Right lung (tissue), 5 donors: Measurements from ENCODE around the gene CCDC174. TPM values are rescaled to one million over a fixed set of nuclear protein-coding genes. Genes with fewer than 3 reads are reported as not detected.

Experiments used
- DNase-seq, 2 donors: peaks; one replicate each; pipeline ENCODE4 v3.0.0-alpha.2; 2013
- polyA plus RNA-seq, 5 donors: library from polyadenylated mRNA; unstranded; fragments of 120-200 nt; gene quantifications; one replicate each; pipeline versions ENCODE4 v1.2.1 to v1.2.3, GENCODE V29; 2013; ENCODE audit warnings: inconsistent platforms in 1 of 5, low replicate concordance in 1 of 5; ENCODE audit not compliant: insufficient read length in 5 of 5, insufficient read depth in 1 of 5

CCDC174 gene
- polyA plus RNA-seq, 5 donors = 29.7 to 44.4 (median 38.9) TPM

DNA sequence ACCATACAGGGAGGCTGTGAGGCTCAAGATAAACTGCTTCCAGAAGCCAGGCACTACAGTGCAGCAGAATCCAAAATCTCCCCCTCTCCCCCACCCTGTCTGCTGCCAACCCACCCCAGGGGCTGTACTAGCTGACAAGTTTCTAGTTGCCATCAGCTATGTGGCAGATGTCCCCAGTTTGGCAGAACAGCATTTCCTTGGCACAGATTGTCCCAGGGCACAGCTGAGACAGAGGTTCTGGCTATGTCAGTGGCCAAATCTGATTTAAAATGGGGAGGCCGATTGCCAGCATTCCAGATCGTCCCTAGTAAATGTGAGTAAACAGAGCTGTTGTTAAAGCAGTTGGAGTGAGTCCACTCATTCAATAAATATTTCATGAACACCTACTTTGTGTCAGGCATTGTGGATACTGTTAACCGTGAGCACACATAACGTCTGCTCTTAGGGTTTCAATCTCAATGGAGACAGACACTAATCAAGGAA is 28.0 kb upstream of the CCDC174 start:
- peak; percentile 58 to 68 for DNase-seq

DNA sequence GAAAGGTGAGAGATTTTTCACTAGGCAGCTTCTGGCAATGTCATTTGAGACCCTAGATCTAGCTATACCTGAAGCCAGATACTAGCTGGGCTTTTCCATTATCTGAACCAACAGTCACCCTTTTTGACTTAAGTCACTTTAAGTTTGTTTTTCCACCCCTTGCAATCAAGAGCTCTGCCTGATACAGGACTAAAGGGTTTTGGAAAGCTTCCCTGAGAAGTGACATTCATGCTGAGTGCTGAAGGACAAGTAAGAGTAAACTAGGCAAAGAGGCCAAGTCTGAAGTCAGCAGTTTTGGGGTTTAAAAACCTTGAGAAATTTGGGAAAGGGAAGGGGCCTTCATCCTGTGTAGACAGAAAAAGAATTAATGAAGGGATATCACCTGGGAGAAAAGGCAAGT is 27.1 kb upstream of the CCDC174 start:
- no peak for DNase-seq

DNA sequence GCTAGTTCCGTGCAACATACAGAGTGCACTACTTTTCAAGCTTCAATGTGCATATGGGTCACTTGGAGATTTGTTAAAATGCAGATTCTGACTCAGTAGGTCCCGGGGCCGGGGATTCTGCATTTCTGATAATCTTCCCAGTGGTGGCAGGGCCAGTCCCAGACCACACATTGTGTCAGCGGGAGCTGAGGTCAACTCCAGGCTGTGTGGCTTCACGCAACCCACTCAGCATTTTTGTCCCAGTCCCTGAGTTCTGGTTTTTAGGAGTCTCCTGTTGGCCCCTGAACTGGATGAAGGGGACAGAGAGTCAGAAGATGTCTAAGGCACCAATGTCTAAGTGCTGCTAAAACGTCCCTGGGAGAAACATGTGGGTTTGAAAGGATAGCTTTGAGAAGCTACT is 26.1 kb upstream of the CCDC174 start:
- no peak for DNase-seq

DNA sequence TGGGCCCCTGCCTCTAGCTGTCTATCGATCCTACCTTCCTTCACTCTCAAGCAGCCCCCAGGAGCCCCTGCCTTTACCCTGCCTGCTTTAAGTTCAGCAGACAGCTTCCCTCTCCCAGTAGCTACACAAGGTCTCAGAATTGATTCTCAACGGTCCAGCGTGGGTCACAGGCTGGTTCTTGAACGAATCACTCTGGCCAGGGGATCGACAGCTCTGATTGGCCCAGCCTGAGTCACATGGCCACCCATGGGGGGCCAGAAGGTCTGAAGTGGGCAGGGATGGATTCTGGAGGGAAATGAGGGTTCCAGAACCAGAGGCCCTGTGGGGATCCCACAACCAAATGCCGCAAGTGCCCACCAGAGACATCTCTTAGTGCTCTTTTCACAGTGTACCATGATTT is 23.7 kb upstream of the CCDC174 start:
- DNase-seq = no peak

DNA sequence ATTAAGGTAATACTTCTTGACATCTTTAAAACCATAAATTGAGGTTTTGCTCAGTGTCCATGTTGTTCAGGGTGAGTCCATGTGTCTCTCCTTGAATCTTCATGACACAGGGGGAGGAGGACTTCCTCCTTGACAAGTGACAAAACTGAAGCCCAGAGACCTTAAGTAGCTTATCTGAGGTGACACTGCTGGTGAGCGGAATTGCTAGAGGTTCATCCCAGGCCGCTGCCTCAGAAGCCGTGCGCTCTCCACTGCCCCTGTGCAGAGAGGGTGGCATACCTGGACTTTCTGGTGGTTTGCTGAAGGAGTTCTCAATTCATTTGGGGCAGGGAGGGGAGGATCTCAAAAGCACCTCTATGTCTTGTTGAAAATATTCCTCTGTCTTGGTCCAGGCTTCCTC is 23.2 kb upstream of the CCDC174 start:
- DNase-seq = no peak

DNA sequence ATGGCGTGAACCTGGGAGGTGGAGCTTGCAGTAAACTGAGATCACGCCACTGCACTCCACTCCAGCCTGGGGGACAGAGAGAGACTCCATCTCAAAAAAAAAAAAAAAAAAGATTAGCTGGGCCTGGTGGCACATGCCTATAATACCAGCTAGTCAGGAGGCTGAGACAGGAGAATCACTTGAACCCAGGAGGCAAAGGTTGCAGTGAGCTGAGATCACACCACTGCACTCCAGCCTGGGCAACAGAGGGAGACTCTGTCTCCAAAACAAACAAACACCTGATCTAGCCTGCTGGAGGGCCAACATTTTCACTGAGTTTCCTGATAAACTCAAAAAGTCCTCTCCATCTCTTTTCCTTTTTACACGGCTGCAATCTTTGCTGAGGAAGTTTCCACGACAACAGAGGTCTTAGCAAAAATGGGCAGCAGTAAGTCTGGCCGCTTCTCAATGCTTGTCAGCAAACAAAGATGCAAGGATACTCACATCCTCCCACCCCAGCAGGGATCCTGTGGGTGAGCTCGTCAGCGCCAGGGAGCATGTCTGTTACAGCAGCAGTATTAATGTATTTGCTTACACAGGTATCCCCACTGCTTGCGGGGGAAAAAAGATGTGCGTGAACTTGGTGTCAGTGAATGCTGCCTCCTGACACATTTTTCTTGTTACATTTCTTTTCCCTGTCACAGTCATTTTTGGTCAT is 21.0 kb upstream of the CCDC174 start:
- DNase-seq = no peak

DNA sequence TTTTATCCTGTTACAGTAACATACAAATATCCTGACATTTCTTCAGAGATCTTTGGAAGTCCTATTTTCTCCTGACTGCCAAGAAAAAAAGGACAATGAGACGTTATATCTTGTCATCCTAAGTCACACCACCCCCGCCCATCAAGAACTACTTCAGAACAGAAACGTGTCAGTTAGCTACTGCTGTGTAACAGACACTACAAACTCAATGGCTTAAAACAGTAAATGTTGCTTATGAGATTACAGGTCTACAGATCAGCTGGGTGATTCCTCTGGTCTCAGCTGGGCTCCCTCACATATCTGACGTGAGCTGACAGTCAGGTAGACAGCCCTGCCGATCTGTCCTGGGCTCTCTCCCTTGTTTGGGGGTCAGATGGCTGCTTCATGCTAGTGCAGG is 20.5 kb upstream of the CCDC174 start:
- no peak for DNase-seq

DNA sequence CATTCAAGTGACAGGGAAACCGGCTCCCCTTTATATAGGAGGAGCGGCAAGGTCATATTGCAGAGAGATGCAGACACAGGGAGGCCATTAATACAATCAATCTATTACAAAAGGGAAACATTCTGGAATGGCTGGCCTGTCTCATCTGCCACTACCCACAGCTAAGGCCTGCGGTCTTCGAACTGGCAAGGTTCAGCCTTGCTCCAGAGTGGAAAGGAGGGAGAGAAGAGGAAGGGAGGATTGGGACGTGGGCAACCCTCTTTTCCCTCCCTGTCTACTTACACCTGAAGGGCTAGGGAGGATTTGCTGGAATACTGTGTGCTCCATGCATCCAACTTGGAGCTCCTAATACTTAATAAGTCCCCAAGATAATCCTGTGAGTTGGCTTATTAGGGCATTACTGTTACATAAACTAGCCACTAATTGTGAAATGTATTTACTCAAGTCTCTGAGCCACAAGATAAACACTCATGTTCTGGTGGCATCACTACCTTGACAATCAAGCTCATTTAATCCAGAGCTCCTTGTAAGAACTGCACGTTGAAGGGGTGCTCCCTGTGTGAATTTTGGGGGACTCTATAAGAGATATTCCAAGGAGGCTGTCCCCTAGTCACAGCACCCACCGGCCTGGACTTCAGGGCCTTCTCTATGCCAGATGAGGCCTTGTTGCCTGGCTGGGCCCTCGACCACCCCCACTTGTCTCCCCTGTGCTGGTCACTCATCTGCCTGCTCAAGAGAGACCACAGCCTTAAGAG is 19.7 kb upstream of the CCDC174 start:
- no peak for DNase-seq

DNA sequence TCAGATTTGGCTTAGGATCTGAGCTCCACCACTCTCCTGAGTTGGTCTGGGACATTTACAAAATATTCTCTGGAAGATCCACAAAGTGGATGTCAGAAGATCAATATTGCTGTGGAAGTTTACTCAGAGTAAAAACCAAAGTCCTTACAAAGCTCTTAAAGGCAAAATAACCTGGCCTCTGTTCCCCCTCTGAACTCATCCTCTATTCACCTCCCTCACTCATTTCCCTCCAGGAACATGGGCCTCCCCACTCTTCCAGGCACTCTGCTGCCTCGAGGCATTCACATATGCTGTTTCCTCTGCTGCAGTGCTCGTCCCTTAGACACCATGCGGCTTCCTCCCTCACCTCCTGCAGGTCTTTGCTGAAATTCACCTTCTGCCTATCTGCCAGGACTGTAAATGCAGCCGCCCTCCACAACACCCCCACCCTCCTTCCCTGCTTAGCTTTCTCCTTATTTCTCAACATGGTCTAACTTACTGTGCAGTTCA is 19.1 kb upstream of the CCDC174 start:
- DNase-seq = no peak

DNA sequence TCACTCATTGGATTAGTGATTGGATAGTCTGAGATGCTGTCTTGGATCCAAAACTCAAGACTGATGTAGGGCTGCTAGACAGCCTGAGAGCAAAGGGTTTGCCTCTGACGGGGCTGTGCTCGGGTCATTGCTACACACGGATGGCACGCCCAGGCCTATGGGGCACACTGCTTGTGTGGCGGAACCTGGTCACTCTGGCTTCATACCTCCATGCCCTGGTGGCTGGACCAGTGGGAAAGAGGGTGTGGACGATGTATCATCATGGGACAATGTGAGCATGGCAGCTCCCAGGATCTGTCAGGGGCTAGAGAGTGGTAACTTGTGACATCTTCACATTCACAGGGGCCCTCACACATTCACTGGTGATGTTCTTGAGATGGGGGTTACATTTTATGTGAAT is 18.1 kb upstream of the CCDC174 start:
- no peak for DNase-seq

DNA sequence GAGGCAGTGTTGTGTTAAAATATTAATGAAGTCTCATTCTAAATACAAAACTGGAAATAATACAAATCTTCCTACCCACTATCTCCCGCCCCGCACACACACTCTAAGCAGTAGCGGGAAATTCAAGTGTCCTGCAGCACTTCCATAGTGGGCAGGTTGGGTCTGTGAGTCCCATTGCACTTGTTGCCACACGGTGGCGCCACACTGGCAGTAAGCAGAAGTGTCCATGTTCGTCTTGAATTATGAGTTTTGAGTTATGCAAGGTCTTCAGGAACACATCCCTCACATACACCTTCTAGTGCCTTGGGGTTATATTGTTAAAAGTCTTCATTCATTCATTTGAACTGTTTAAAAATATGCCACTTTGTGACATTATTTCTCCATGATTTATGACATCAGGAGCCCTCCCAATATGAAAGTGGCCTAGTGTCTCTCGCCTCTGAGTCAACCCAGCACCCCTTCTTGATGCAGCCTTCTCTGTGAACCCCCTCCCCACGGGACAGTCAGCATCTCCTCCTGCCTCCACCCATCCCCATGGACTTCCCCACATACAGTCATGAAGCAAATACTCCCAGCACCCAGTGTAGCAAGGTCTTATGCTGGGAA is 17.6 kb upstream of the CCDC174 start:
- DNase-seq = no peak

DNA sequence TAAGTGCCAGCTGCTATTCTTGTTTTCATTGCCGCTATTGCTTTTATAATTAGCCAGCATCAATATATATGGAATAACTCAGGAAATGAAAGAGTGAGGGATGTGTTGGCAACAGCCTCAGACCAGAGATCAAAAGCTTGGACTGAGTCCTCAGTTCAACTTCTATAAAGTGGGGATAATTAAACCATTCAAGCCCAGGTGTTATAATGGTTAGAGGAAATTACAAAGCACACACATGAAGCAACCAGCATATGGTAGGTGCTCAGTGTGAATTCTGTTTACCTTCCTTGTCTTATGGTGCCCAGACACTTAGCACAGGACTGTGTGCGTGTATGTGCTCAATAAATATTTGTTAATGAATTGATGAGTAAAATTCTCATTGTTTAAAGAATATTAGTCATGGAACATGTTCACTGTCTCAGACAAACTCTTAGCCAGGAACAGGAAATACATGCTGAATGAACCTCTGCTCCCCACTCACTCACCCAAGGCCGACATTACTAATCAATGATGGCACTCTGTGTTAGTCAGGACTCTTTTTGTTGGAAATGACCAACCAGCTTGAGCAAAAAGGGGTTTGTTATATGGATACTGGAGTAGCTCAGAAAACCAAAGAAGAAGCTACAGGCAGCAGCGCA is 16.7 kb upstream of the CCDC174 start:
- no peak for DNase-seq

DNA sequence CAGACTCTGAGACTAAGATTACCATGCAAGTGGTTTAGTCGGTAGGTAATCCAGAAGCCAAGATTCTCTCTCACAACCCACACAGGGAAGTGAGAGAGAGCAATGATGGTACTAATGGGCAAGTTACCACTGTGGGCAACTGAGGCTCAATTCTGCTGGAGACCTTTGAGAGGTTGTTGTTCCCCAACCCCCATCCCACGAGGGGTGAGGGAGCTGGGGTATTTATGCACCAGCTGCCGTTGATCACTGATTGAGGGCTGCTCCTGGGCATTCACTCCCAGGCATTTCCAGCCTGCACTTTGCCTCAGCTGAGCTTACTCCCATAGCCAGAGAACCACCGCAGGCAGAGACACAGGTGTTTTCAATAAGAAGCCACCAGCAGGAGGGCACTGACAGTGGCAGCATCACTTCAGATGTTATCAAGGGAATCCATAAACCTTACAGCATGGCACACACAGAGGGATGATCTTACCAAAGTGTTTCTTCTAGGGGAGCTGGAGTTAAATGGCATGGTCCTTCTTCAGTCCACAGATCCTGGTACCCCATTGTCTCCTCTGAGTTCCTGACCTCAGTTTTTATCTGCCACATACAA is 15.0 kb upstream of the CCDC174 start:
- DNase-seq = no peak

DNA sequence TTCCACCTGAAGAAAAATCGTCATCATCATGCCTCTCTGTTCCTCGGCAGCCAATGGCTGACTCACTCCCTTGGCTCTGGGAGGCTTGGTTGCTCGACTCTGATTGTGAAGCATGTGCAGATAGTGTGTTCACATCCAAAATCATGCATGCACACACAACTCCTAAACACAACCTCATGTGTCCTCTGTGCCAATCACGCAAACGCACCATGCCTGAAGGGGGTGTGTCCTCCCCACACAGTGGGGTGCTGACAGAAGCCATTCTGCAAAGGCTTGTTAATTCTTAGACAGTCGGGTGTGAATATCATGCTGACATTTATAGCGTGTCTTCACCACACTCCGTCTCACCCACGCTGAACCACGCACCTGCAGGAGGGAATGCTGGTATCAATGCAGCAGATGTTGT is 11.4 kb upstream of the CCDC174 start:
- DNase-seq = no peak

DNA sequence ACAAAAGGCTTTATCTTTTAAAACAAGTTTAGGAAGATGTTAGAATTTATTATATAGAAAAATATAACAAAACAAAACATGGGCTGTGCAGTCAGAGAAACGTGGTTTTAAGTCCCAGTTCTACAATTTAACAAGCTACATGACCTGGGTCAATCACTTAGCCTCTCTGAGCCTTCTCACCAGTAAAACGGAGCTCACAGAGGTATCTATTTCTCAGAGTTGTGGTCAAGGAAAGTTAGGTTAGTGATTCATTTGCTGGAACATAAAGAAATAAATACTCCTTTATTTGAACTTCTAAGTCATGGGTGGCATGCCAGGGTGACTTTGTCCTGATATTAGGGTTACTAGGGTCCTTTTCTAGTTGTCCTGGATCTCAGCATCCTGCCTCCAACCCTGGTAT is 10.8 kb upstream of the CCDC174 start:
- DNase-seq = no peak

DNA sequence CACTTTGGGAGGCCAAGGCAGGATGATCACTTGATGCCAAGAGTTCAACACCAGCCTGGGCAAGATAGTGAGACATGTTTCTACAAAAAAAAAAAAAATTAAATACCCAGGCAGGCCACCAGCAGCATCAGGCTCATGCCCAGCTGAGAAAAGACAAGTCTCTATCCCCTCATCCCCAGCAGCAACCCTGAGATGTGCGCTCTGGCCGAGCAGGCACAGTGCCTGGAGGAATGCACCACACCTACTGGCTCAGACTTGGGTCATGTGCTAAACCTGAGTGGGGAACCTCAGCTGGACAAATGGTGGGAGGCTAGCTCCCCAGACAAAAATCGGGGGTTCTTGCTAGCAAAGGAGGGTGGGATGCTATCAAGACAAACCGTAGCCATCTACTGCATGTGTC is 10.2 kb upstream of the CCDC174 start:
- DNase-seq = no peak

DNA sequence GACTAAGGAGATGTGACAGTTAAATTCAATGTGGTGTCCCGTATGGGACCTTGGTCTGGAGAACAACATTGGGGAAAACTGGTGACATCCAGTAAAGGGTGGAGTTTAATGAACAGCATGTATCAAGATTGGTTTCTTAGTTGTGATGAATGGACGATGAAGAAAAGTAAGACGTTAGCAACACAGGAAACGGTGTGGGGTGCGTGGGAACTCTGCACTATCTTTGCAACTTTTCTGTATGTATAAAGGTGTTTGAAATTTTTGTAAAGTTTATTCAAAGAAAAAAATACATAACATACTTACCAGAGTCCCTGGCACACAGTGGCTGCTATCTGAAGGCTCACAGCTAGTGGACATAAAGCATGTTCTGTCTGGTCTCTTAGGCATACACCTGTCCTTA is 6.1 kb upstream of the CCDC174 start:
- DNase-seq = no peak

DNA sequence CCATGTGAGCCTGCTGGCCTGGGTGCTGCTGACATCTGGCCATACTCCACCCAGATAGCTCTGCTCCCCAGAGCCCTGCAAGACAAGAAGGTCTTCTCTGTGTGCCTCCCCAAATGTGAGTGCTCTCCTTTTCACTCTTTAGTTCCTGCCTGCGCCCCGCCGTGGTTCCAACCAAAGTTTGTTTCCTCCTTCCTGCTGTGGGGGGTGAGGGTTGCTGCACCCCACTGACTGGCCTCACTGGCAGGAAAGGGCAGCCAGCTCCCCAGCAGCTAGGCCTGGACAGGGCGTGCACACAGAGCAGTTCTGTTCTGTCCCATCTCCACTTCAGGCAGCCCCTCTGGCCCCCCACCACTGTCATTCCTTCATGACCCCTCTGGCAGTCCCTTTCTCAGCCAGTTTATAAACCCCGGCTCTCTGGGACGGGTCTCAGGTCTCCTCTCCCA is 5.4 kb upstream of the CCDC174 start:
- DNase-seq = no peak

DNA sequence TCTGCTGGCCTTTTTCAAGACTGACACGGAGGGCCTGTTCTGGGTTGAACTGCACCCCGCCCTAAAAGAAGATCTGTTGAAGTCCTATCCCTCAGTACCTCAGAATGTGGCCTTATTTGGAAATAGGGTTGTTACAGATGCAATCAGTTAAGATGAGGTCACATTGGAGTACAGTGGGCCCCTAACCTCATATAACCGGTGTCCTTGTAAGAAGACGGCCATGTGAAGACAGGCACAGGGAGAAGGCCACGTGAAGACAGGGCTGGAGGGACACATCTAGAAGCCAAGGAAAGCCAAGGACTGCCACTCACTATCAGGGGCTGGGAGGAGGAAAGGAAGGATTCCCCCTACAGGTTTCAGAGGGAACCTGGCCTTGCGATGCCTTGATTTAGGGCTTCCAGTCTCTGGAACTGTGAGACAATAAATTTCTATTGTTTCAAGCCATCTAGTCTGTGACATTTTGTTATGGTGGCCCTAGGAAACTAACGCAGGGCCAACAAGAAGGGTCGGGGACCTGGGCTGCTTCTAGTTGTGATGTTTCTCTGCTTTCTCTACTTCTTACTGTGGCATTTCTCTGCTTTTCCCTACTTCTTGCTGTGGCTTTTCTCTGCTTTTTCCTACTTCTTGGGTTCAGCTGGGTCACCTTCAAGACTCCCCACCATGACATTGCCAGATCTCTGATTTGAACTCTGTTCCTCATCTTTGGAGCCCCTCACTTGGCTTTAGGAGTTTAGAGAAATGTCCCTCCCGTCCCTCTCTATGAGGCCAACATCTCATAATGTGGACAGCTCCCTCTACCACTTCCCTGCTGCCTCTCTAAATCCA is 4.8 kb upstream of the CCDC174 start:
- no peak for DNase-seq

DNA sequence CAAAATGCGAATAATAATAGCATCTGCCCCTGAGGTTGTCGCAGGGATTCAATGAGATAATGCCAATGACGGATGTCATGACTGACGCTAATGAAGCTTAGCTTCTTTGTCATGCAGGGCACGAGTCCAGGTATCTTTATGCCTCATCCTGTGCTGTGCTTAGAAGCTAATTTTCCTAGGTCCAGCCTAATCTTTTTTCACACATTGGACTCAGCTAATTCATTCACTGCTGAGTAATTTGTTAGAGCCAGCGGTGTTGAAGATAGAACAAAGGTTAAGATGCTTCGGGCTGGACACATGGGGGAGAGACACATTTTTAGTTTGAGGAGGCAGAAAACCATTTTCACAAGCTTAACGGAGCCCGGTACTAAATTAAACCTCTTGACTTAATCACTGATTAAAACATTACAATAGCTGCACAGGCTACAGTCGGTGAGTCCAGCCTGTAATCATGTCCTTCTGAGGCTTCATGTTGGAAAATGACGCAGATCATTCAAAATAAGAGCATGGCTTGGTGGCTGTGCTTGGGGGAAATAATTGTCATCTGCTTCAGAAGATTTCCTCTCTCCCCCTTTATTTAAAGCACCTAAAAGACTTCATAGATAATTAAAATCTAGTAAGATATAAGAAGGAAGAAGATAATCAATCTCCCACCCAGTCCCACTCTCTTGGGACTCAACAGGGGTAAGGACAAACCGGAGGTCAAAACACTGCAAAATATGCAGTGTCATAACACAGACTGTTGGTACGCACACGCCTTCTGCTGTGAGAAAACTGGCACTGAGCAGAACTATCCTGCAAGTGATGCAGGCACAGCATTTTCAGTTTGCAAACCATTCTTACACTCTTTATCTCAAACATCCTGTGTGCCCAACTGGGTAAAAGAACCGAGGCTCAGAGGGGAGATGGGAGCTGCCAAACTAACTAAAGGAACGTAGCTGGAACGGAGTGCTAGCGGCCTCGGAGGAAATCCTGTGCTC is 3.3 kb upstream of the CCDC174 start:
- DNase-seq = no peak
